Testis (tissue), 3 donors: ENCODE data around the gene COG4. TPM values are rescaled to one million over a fixed set of nuclear protein-coding genes. Genes with fewer than 3 reads are reported as not detected.

Experiments
- DNase-seq: peaks from one replicate; pipeline ENCODE4 v3.0.0-alpha.2; 2019
- H3K27ac ChIP-seq, 2 donors: fragments of 200-600 bp; sonication (generic); one replicate each; pipeline ENCODE4 v1.5.1; 2019
- H3K27me3 ChIP-seq: fragments of 200-600 bp; sonication (generic); one replicate; pipeline ENCODE4 v1.5.1; 2019
- H3K36me3 ChIP-seq: fragments of 200-600 bp; sonication (generic); one replicate; pipeline ENCODE4 v1.5.1; 2017; ENCODE audit warnings: low read depth; ENCODE audit errors: missing control alignments
- H3K4me1 ChIP-seq: fragments of 200-600 bp; sonication (generic); one replicate; pipeline ENCODE4 v1.5.1; 2019
- H3K4me3 ChIP-seq, 2 donors: fragments of 200-600 bp; sonication (generic); one replicate each; pipeline ENCODE4 v1.5.1; 2017 to 2019
- H3K9me3 ChIP-seq: fragments of 200-600 bp; sonication (generic); one replicate; pipeline ENCODE4 v1.5.1; 2017
- CTCF ChIP-seq, 3 experiments: fragments of 450-650 bp in 2 of 3; fragments of 200-600 bp in 1 of 3; sonication (generic) in 1 of 3; IDR thresholded peaks; one replicate each; pipeline ENCODE4 v1.5.1; 2016 to 2019; ENCODE audit warnings: antibody characterized with exemption in 3 of 3, mild to moderate bottlenecking in 2 of 3, moderate library complexity in 1 of 3
- POLR2A ChIP-seq: fragments of 450-650 bp; IDR thresholded peaks from one replicate; pipeline ENCODE4 v1.6.1; 2017; ENCODE audit warnings: antibody characterized with exemption, mild to moderate bottlenecking, moderate library complexity
- WGBS, 2 donors: methylation state at CpG; one replicate each; pipeline ENCODE4 v1.1.5; 2018; 5-methylcytosine and 5-hydroxymethylcytosine counted together
- intact Hi-C: fragments of 100-400 bp; cut with DNase I; formaldehyde crosslinking; loops from one replicate; pipeline ENCODE4 v1.15.1; 2023; ENCODE audit warnings: low total_unique reads
- polyA plus RNA-seq: library from polyadenylated mRNA; stranded (reverse); fragments of 350-450 nt; fragmentation: Illumina TruSeq; extraction: RNeasy Lipid Tissue Mini Kit (QIAGEN cat#74804); gene quantifications from one replicate; pipeline ENCODE4 v1.2.3, GENCODE V29; 2014; ENCODE audit warnings: low read depth, low replicate concordance; ENCODE audit not compliant: insufficient read depth
- total RNA-seq, 2 donors: library from RNA; depleted of rRNA; stranded (reverse); fragments of >200 nt; gene quantifications; one replicate each; pipeline ENCODE4 v1.2.3, GENCODE V29; 2016

Gene COG4
- total and polyA plus RNA-seq, 3 donors from 2014 or later = 65.9 to 85.9 (median 85.2) TPM

GRCh38 chr16:70570967-70571570 lies 47.7 kb upstream of the COG4 start:
- no peaks in the 10 kb centered on the region for H3K9me3 ChIP-seq
- TF ChIP-seq CTCF (IDR thresholded peaks at IDR 0.05) (no peak), POLR2A (no peak)
- WGBS, 2 donors = 75 to 81% methylated on average over 10 of the region's 10 CpGs
- no peak overlapping the region for H3K27ac ChIP-seq
- no peak for DNase-seq
- no peaks in the 10 kb centered on the region for H3K36me3 ChIP-seq
- intact Hi-C loops = no loop called here
- no peaks in the 10 kb centered on the region for H3K27me3 ChIP-seq
- no peak overlapping the region for H3K4me3 ChIP-seq
- H3K4me1 ChIP-seq = peaks cover 23% of the 10 kb centered on the region

- Histone ChIP-seq H3K9me3 (no peaks in the 10 kb centered on the region), H3K27me3 (no peaks in the 10 kb centered on the region), H3K36me3 (no peaks in the 10 kb centered on the region), H3K4me1 (peaks cover 23% of the 10 kb centered on the region), H3K27ac (no peak overlapping the region), H3K4me3 (no peak overlapping the region)
- 84 to 87% methylated on average over 6 of the region's 6 CpGs for WGBS, 2 donors
- DNase-seq = no peak
- intact Hi-C loops = no loop called here
- TF ChIP-seq CTCF (IDR thresholded peaks at IDR 0.05) (no peak), POLR2A (no peak)
Observed at GRCh38 chr16:70569752-70570151, 46.4 kb upstream of the COG4 start.

- no peaks in the 10 kb centered on the region for H3K27me3 ChIP-seq
- TF ChIP-seq POLR2A = no peak
- TF ChIP-seq CTCF (IDR thresholded peaks at IDR 0.05) = no peak
- H3K36me3 ChIP-seq = no peaks in the 10 kb centered on the region
- intact Hi-C loops = no loop called here
- H3K4me1 ChIP-seq = peaks cover 16% of the 10 kb centered on the region
- no peak overlapping the region for H3K4me3 ChIP-seq
- WGBS, 2 donors = 81 to 92% methylated on average over 3 to 5 of the region's 5 CpGs
- H3K27ac ChIP-seq = no peak overlapping the region
- H3K9me3 ChIP-seq = no peaks in the 10 kb centered on the region
- DNase-seq = no peak
Observed at GRCh38 chr16:70568601-70569237, 45.4 kb upstream of the COG4 start.

GRCh38 chr16:70565053-70565452 lies 41.7 kb upstream of the COG4 start:
- no peaks in the 10 kb centered on the region for H3K36me3 ChIP-seq
- no peak for DNase-seq
- 70 to 77% methylated on average over 4 of the region's 4 CpGs for WGBS, 2 donors
- intact Hi-C loops = no loop called here
- H3K27me3 ChIP-seq = no peaks in the 10 kb centered on the region
- H3K9me3 ChIP-seq = no peaks in the 10 kb centered on the region
- TF ChIP-seq POLR2A (no peak), CTCF (IDR thresholded peaks at IDR 0.05) (no peak)
- no peak overlapping the region for H3K4me3 ChIP-seq
- H3K4me1 ChIP-seq = no peaks in the 10 kb centered on the region
- H3K27ac ChIP-seq = no peak overlapping the region

- no peak for DNase-seq
- WGBS, 2 donors = 76 to 90% methylated on average over 7 of the region's 7 CpGs
- intact Hi-C loops = no loop called here
- TF ChIP-seq CTCF (IDR thresholded peaks at IDR 0.05) (no peak), POLR2A (no peak)
- Histone ChIP-seq H3K9me3 (no peaks in the 10 kb centered on the region), H3K4me1 (no peaks in the 10 kb centered on the region), H3K36me3 (no peaks in the 10 kb centered on the region), H3K27me3 (no peaks in the 10 kb centered on the region), H3K4me3 (no peak overlapping the region), H3K27ac (no peak overlapping the region)
Observed at GRCh38 chr16:70563636-70564035, 40.3 kb upstream of the COG4 start.
